ENCODE data around the gene GUCY2D.

GRCh38 chr17:7972131-7972785, 30.2 kb upstream of the GUCY2D start:
- TF ChIP-seq, protein P1, sequence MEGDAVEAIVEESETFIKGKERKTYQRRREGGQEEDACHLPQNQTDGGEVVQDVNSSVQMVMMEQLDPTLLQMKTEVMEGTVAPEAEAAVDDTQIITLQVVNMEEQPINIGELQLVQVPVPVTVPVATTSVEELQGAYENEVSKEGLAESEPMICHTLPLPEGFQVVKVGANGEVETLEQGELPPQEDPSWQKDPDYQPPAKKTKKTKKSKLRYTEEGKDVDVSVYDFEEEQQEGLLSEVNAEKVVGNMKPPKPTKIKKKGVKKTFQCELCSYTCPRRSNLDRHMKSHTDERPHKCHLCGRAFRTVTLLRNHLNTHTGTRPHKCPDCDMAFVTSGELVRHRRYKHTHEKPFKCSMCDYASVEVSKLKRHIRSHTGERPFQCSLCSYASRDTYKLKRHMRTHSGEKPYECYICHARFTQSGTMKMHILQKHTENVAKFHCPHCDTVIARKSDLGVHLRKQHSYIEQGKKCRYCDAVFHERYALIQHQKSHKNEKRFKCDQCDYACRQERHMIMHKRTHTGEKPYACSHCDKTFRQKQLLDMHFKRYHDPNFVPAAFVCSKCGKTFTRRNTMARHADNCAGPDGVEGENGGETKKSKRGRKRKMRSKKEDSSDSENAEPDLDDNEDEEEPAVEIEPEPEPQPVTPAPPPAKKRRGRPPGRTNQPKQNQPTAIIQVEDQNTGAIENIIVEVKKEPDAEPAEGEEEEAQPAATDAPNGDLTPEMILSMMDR (IDR thresholded peaks at IDR 0.05) = no peak
- TF ChIP-seq POLR2AphosphoS5 (IDR thresholded peaks at IDR 0.05) = no peak
